Body of pancreas (tissue), 4 donors: ENCODE results near the gene XRCC3. TPM values are rescaled to one million over a fixed set of nuclear protein-coding genes. Genes with fewer than 3 reads are reported as not detected.

Experiments
- ATAC-seq: fragments of 150-250 bp; one replicate; pipeline ENCODE4 v1.9.1; 2016
- DNase-seq, 4 donors: peaks; one replicate each; pipeline ENCODE4 v3.0.0-alpha.2; 2019
- H3K27ac ChIP-seq, 4 donors: fragments of 200-600 bp; sonication (generic); 1 replicate in 3 of 4; 2 replicates in 1 of 4; pipeline versions ENCODE4 v1.5.1 to v1.6.1; 2016 to 2019; ENCODE audit warnings: mild to moderate bottlenecking in 1 of 4, mixed read lengths in 1 of 4, moderate library complexity in 1 of 4
- H3K27me3 ChIP-seq, 2 donors: fragments of 200-600 bp; sonication (generic); one replicate each; pipeline ENCODE4 v1.6.0; 2016; ENCODE audit warnings: mild to moderate bottlenecking in 1 of 2
- H3K36me3 ChIP-seq, 2 donors: fragments of 200-600 bp; sonication (generic); replicated peaks in 1 of 2; 2 replicates each; pipeline ENCODE4 v1.5.1; 2016; ENCODE audit warnings: low read depth in 2 of 2; ENCODE audit not compliant: insufficient read depth in 1 of 2
- H3K4me1 ChIP-seq: fragments of 200-600 bp; sonication (generic); one replicate; pipeline ENCODE4 v1.6.0; 2016
- H3K4me3 ChIP-seq, 2 donors: fragments of 200-600 bp; sonication (generic); 1 replicate in 1 of 2; 2 replicates in 1 of 2; pipeline ENCODE4 v1.5.1; 2016 to 2019
- H3K9me3 ChIP-seq, 3 donors: fragments of 200-600 bp; sonication (generic); 1 replicate in 2 of 3; 2 replicates in 1 of 3; pipeline ENCODE4 v1.5.1; 2016
- CTCF ChIP-seq, 7 experiments: fragments of 450-650 bp in 4 of 7; fragments of 200-600 bp in 3 of 7; sonication (generic) in 3 of 7; IDR thresholded peaks; one replicate each; pipeline ENCODE4 v1.5.1; 2016 to 2019; ENCODE audit warnings: antibody characterized with exemption in 7 of 7
- POLR2A ChIP-seq, 3 donors: fragments of 450-650 bp; IDR thresholded peaks; one replicate each; pipeline ENCODE4 v1.6.1; 2016; ENCODE audit warnings: antibody characterized with exemption in 3 of 3, mild to moderate bottlenecking in 2 of 3
- WGBS, 2 donors: methylation state at CpG; one replicate each; pipeline ENCODE4 v1.1.5; 2017; 5-methylcytosine and 5-hydroxymethylcytosine counted together
- intact Hi-C: fragments of 100-400 bp; cut with DNase I; formaldehyde crosslinking; loops from one replicate; pipeline ENCODE4 v1.15.1; 2023
- total RNA-seq, 2 donors: library from RNA; depleted of rRNA; stranded (reverse); fragments of >200 nt; gene quantifications; one replicate each; pipeline ENCODE4 v1.1.0, GENCODE V29; 2016

Gene XRCC3
- total RNA-seq, 2 donors from 2014 or later: 3.9 to 5.6 TPM

DNA sequence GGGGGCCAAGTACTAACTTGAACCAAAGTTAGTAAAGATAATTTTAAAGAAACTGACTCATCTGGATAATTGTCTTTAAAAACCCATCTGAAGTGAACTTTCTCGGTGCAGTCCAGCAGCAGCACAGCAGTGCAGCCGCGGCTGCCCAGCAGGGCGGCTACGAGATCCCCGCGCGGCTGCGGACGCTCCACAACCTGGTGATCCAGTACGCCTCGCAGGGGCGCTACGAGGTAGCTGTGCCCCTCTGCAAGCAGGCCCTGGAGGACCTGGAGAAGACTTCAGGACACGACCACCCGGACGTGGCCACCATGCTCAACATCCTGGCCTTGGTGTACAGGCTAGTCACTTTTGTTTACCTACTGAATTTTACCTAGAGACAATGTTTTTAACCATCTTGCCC, 52.7 kb downstream of the XRCC3 start:
- H3K4me1 ChIP-seq: no peaks in the 10 kb centered on the region
- intact Hi-C loops: no loop called here
- H3K36me3 ChIP-seq: peaks cover 8 to 19% of the 10 kb centered on the region in 2 donors
- H3K27me3 ChIP-seq: no peaks in the 10 kb centered on the region
- H3K4me3 ChIP-seq: no peak overlapping the region
- no peak for ATAC-seq
- 95 to 96% methylated on average over 17 of the region's 17 CpGs for WGBS, 2 donors
- TF ChIP-seq POLR2A (IDR thresholded peaks at IDR 0.05) (no peak), CTCF (IDR thresholded peaks at IDR 0.05) (no peak)
- no peaks in the 10 kb centered on the region for H3K9me3 ChIP-seq
- no peak for DNase-seq
- H3K27ac ChIP-seq: no peak overlapping the region

- H3K27me3 ChIP-seq: no peaks in the 10 kb centered on the region
- DNase-seq: no peak
- no peak overlapping the region for H3K4me3 ChIP-seq
- H3K9me3 ChIP-seq: no peaks in the 10 kb centered on the region
- H3K27ac ChIP-seq: no peak overlapping the region
- peaks cover 8 to 19% of the 10 kb centered on the region in 2 donors for H3K36me3 ChIP-seq
- no peak for ATAC-seq
- H3K4me1 ChIP-seq: no peaks in the 10 kb centered on the region
- intact Hi-C loops: no loop called here
- WGBS, 2 donors: 89 to 92% methylated on average over 8 to 10 of the region's 10 CpGs
- TF ChIP-seq POLR2A (IDR thresholded peaks at IDR 0.05): no peak
- TF ChIP-seq CTCF (IDR thresholded peaks at IDR 0.05): no peak
Observed at GRCh38 chr14:103662029-103662428, 53.2 kb downstream of the XRCC3 start.

GRCh38 chr14:103659631-103660030, 55.6 kb downstream of the XRCC3 start:
- intact Hi-C loops: no loop called here
- Histone ChIP-seq H3K27me3 (no peaks in the 10 kb centered on the region), H3K27ac (no peak overlapping the region), H3K9me3 (no peaks in the 10 kb centered on the region), H3K4me1 (no peaks in the 10 kb centered on the region), H3K36me3 (peaks cover 18 to 33% of the 10 kb centered on the region in 2 donors), H3K4me3 (no peak overlapping the region)
- no peak for TF ChIP-seq CTCF (IDR thresholded peaks at IDR 0.05)
- TF ChIP-seq POLR2A (IDR thresholded peaks at IDR 0.05): no peak
- ATAC-seq (no peak), DNase-seq (no peak)
- 90 to 95% methylated on average over 7 of the region's 7 CpGs for WGBS, 2 donors

DNA sequence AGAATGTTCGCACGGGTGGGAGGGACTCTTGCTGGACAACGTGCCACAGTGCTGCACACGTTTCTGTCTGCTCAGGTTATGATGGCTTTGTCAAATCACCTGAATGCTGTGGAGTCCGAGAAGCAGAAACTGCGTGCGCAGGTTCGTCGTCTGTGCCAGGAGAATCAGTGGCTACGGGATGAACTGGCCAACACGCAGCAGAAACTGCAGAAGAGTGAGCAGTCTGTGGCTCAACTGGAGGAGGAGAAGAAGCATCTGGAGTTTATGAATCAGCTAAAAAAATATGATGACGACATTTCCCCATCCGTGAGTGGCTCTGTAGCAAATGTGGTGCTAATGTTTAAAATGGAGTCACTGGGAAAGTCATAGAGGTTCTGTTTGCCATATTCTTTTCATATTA, 57.8 kb downstream of the XRCC3 start:
- no peaks in the 10 kb centered on the region for H3K27me3 ChIP-seq
- no peak overlapping the region for H3K4me3 ChIP-seq
- peak in 1 of 4 donors; percentile 14 for DNase-seq
- H3K27ac ChIP-seq: no peak overlapping the region
- no peaks in the 10 kb centered on the region for H3K9me3 ChIP-seq
- intact Hi-C loops: no loop called here
- no peak for TF ChIP-seq POLR2A (IDR thresholded peaks at IDR 0.05)
- no peak for TF ChIP-seq CTCF (IDR thresholded peaks at IDR 0.05)
- peaks cover 10 to 34% of the 10 kb centered on the region in 2 donors for H3K36me3 ChIP-seq
- peaks cover 12% of the 10 kb centered on the region for H3K4me1 ChIP-seq
- no peak for ATAC-seq
- 77 to 81% methylated on average over 13 of the region's 13 CpGs for WGBS, 2 donors

DNA sequence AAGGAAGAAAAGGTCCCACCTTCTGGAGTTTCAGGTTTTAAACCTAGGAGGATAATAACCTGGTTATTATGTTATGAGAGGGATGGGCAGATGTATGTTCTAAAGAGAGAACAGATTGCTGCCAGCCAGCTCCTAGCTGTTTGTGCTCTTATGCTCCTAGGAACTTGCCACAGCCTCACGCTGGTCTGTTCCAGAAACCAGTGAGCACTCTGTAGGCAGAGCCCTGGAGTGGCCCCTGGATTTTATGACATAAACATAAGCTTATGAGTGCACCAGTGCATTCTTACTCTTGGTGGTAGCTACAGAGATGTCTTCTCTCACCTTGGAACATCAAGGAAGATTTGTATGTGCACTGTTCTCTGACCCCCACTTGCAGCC, 58.5 kb downstream of the XRCC3 start:
- H3K27ac ChIP-seq: no peak overlapping the region
- H3K36me3 ChIP-seq: peaks cover 10 to 31% of the 10 kb centered on the region in 2 donors
- ATAC-seq (no peak), DNase-seq (no peak)
- peaks cover 14% of the 10 kb centered on the region for H3K4me1 ChIP-seq
- intact Hi-C loops: no loop called here
- no peaks in the 10 kb centered on the region for H3K9me3 ChIP-seq
- no peak overlapping the region for H3K4me3 ChIP-seq
- H3K27me3 ChIP-seq: no peaks in the 10 kb centered on the region
- 75 to 80% methylated on average over 1 of the region's 1 CpG for WGBS, 2 donors
- TF ChIP-seq CTCF (IDR thresholded peaks at IDR 0.05) (no peak), POLR2A (IDR thresholded peaks at IDR 0.05) (no peak)
